Neuronal stem cell (in vitro differentiated cells): ENCODE results near the gene PLAAT4.
"Not testable (repeated sequence)": the region's sequence is repeated elsewhere in the genome, so short reads cannot be mapped to it uniquely, and the experiment has no call there.

Experiments used
- DNase-seq: peaks from one replicate; pipeline ENCODE4 v3.0.0-alpha.2; 2013; ENCODE audit warnings: low spot score
- H2AFZ ChIP-seq: one replicate; pipeline ENCODE4 v1.6.1; 2013; ENCODE audit warnings: mild to moderate bottlenecking, low read length, inconsistent platforms
- H2AK5ac ChIP-seq: 2 replicates; pipeline ENCODE4 v1.6.1; 2013; ENCODE audit warnings: low read depth, mild to moderate bottlenecking, inconsistent platforms, low read length, moderate library complexity, mixed read lengths
- H2BK120ac ChIP-seq: 2 replicates; pipeline ENCODE4 v1.6.1; 2013; ENCODE audit warnings: low read depth, mild to moderate bottlenecking, inconsistent platforms, low read length, moderate library complexity, mixed read lengths
- H2BK12ac ChIP-seq: one replicate; pipeline ENCODE4 v1.6.1; 2013; ENCODE audit warnings: low read length, inconsistent platforms
- H2BK15ac ChIP-seq: 2 replicates; pipeline ENCODE4 v1.6.1; 2013; ENCODE audit warnings: mild to moderate bottlenecking, low read length, inconsistent platforms, mixed read lengths
- H2BK5ac ChIP-seq: one replicate; pipeline ENCODE4 v1.6.1; 2013; ENCODE audit warnings: inconsistent platforms, mild to moderate bottlenecking, low read length, moderate library complexity
- H3K14ac ChIP-seq: one replicate; pipeline ENCODE4 v1.6.1; 2013; ENCODE audit warnings: low read length, inconsistent platforms
- H3K18ac ChIP-seq: 2 replicates; pipeline ENCODE4 v1.6.1; 2013; ENCODE audit warnings: low read length, inconsistent platforms
- H3K23ac ChIP-seq: 2 replicates; pipeline ENCODE4 v1.6.1; 2013; ENCODE audit warnings: low read depth, mild to moderate bottlenecking, mixed read lengths, low read length, inconsistent platforms; ENCODE audit not compliant: poor library complexity
- H3K27ac ChIP-seq: replicated peaks from 3 replicates; pipeline ENCODE4 v1.5.1; 2013; ENCODE audit warnings: low read length, inconsistent platforms
- H3K27me3 ChIP-seq, 3 experiments: 2 replicates each; pipeline ENCODE4 v1.6.1; 2013; ENCODE audit warnings: low read length in 3 of 3, mild to moderate bottlenecking in 2 of 3, inconsistent platforms in 1 of 3, low read depth in 1 of 3, mixed read lengths in 1 of 3, moderate library complexity in 1 of 3; ENCODE audit not compliant: control insufficient read depth in 3 of 3, insufficient read depth in 3 of 3
- H3K36me3 ChIP-seq, 2 donors: replicated peaks in 1 of 2; 2 replicates each; pipeline ENCODE4 v1.6.1; 2013; ENCODE audit warnings: low read length in 2 of 2; ENCODE audit not compliant: control insufficient read depth in 2 of 2, insufficient read depth in 2 of 2
- H3K4ac ChIP-seq: 2 replicates; pipeline ENCODE4 v1.6.1; 2013; ENCODE audit warnings: inconsistent platforms, mild to moderate bottlenecking, low read length, moderate library complexity
- H3K4me1 ChIP-seq, 2 donors: 1 replicate in 1 of 2; 2 replicates in 1 of 2; pipeline ENCODE4 v1.6.1; 2013; ENCODE audit warnings: low read length in 2 of 2, low read depth in 1 of 2; ENCODE audit not compliant: control insufficient read depth in 2 of 2, insufficient read depth in 1 of 2
- H3K4me2 ChIP-seq: one replicate; pipeline ENCODE4 v1.6.1; 2013; ENCODE audit warnings: mild to moderate bottlenecking, low read length, inconsistent platforms; ENCODE audit not compliant: insufficient read depth, poor library complexity, severe bottlenecking
- H3K4me3 ChIP-seq, 2 donors: 2 replicates each; pipeline ENCODE4 v1.5.1; 2013; ENCODE audit warnings: low read length in 2 of 2, mild to moderate bottlenecking in 2 of 2, inconsistent platforms in 1 of 2, moderate library complexity in 1 of 2
- H3K79me1 ChIP-seq: one replicate; pipeline ENCODE4 v1.6.1; 2013; ENCODE audit warnings: low read depth, mild to moderate bottlenecking, inconsistent platforms, low read length, moderate library complexity
- H3K9ac ChIP-seq: one replicate; pipeline ENCODE4 v1.6.1; 2013; ENCODE audit warnings: mild to moderate bottlenecking, low read depth, low read length, inconsistent platforms; ENCODE audit not compliant: poor library complexity
- H3K9me3 ChIP-seq, 2 donors: replicated peaks in 1 of 2; 2 replicates each; pipeline versions ENCODE3 to v1.6.1; 2013; ENCODE audit warnings: low read length in 2 of 2, mild to moderate bottlenecking in 2 of 2, inconsistent platforms in 1 of 2, low read depth in 1 of 2, mixed read lengths in 1 of 2, moderate library complexity in 1 of 2; ENCODE audit not compliant: control insufficient read depth in 2 of 2, insufficient read depth in 1 of 2
- H4K8ac ChIP-seq: one replicate; pipeline ENCODE4 v1.6.1; 2013; ENCODE audit warnings: low read depth, mild to moderate bottlenecking, inconsistent platforms, low read length, moderate library complexity
- H4K91ac ChIP-seq: one replicate; pipeline ENCODE4 v1.6.1; 2013; ENCODE audit warnings: low read length, low read depth, mild to moderate bottlenecking, inconsistent platforms; ENCODE audit not compliant: poor library complexity
- WGBS, 2 donors: extraction: QIAGEN DNeasy Blood & Tissue Kit; methylation state at CpG; one replicate each; pipeline ENCODE4 v1.1.7; 2013; ENCODE audit warnings: missing lambda C conversion rate in 2 of 2, mixed read lengths in 1 of 2; ENCODE audit not compliant: insufficient read length in 2 of 2, insufficient replicate concordance in 1 of 2; ENCODE audit errors: extremely low coverage in 2 of 2; 5-methylcytosine and 5-hydroxymethylcytosine counted together

PLAAT4 gene

DNA sequence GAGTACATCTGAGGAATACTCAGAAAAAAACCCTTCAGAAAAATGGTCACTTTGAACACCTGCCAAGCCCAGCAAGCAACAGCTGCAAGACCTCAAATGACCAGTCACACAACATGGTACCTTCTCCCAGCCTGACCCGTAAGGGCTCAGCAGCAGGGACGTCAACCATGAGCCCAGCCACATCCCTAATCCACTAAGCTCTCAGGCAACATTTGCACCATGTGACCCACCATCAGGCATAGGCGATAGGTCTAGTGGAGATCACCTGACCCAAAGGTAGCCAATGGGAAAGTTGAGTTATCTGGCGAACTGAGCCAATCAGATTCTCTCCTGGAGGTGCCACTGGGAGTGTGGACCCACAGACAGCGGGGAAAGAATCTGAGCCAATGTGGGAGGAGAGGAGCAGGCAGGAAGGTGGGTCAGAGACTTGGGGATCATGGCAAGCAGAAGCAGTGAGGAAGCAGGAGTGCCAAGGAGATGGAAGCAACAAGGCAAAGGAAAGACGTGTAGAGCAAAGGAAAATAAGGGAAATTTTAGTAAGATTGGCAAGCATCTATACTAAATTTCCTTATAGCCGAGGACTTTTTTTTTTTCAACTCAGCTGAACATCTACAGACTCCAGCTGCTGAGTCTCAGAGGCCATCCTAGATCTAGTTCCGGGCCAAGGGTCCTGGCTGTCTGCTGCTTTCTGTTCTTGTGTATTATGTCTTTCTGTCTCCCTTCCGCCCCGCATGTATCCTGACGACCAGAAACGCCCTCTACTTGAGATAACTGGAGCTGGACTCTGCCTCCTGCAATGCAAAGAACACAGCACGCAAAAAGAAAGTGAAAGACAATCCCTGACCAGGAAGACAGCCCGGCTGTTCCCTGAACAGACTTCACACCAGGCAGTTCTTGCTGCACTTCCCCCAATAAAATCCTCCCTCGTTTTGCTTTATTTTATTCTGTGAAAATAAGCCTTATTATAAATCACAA lies 37.6 kb downstream of the PLAAT4 start:
- H2AFZ ChIP-seq, result peak overlapping the region; percentile 75
- no peak overlapping the region for H3K4me3 ChIP-seq
- no peak overlapping the region for H4K91ac ChIP-seq
- no peaks in the 10 kb centered on the region for H3K27me3 ChIP-seq
- H2AK5ac ChIP-seq, result no peak overlapping the region
- H2BK120ac ChIP-seq, result no peak overlapping the region
- no peak overlapping the region for H3K14ac ChIP-seq
- H2BK15ac ChIP-seq, result no peak overlapping the region
- no peak overlapping the region for H3K18ac ChIP-seq
- no peak overlapping the region for H3K4me2 ChIP-seq
- no peak overlapping the region for H2BK5ac ChIP-seq
- no peak for DNase-seq
- no peak overlapping the region for H3K27ac ChIP-seq
- H3K23ac ChIP-seq, result no peak overlapping the region
- H3K9me3 ChIP-seq, result peaks cover 0 to 2% of the 10 kb centered on the region in 2 donors
- H3K9ac ChIP-seq, result no peak overlapping the region
- H3K4me1 ChIP-seq, result peaks cover 6 to 13% of the 10 kb centered on the region in 2 donors
- WGBS, 2 donors, result no CpG with 5 or more reads among the region's 15 CpGs
- no peak overlapping the region for H3K4ac ChIP-seq
- H3K36me3 ChIP-seq, result no peaks in the 10 kb centered on the region
- H4K8ac ChIP-seq, result no peak overlapping the region
- H3K79me1 ChIP-seq, result no peaks in the 10 kb centered on the region
- no peak overlapping the region for H2BK12ac ChIP-seq

DNA sequence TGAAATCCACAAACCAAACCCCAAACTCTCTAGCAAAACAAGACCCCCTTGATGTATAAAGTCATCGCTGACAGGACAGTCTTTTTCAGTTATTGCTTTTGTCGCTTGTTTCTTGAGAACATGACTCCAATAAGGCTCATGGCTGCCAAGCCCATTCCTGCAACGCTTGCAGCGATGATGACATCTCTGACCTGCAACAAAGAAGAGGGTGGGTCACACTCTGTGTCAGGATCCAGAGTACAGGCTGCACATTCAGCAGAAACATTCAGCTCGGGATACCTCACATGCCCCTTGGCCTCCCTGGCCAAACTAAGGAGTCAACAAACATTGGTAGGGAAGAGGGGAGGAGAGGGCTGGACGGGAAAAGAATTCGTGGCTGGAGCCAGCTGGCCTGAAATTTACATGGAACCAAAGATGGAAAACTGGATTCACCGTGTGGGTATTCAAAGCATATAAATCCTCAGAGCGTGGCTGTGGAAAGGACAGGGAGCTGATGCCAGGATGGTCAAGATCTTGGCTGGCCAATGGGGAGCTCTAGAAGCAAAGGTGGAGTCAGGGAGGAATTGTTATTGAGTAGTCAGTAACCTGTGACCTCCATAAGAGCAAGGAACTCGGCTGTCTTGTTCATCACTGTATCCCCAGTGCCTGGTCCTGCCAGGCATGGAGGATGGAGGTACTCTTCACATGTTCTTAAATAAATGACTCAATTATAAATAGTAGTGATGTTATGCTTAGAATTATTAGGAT lies 38.4 kb downstream of the PLAAT4 start:
- peaks cover 6 to 13% of the 10 kb centered on the region in 2 donors for H3K4me1 ChIP-seq
- H3K4ac ChIP-seq, result no peak overlapping the region
- no peak overlapping the region for H2BK120ac ChIP-seq
- DNase-seq, result no peak
- peak overlapping the region; percentile 73 for H3K23ac ChIP-seq
- H2BK15ac ChIP-seq, result no peak overlapping the region
- H4K91ac ChIP-seq, result no peak overlapping the region
- H3K36me3 ChIP-seq, result no peaks in the 10 kb centered on the region
- no peak overlapping the region for H3K4me2 ChIP-seq
- no peak overlapping the region for H4K8ac ChIP-seq
- peak overlapping the region; percentile 75 for H2AFZ ChIP-seq
- H3K18ac ChIP-seq, result peak overlapping the region; percentile 20
- no peak overlapping the region for H3K9ac ChIP-seq
- WGBS, 2 donors, result no CpG with 5 or more reads among the region's 10 CpGs
- no peaks in the 10 kb centered on the region for H3K79me1 ChIP-seq
- no peak overlapping the region for H3K14ac ChIP-seq
- H3K9me3 ChIP-seq, result peaks cover 0 to 2% of the 10 kb centered on the region in 2 donors
- H3K27ac ChIP-seq, result no peak overlapping the region
- no peaks in the 10 kb centered on the region for H3K27me3 ChIP-seq
- peak overlapping the region; percentile 3 for H2AK5ac ChIP-seq
- no peak overlapping the region for H2BK12ac ChIP-seq
- no peak overlapping the region for H2BK5ac ChIP-seq
- H3K4me3 ChIP-seq, result no peak overlapping the region

DNA sequence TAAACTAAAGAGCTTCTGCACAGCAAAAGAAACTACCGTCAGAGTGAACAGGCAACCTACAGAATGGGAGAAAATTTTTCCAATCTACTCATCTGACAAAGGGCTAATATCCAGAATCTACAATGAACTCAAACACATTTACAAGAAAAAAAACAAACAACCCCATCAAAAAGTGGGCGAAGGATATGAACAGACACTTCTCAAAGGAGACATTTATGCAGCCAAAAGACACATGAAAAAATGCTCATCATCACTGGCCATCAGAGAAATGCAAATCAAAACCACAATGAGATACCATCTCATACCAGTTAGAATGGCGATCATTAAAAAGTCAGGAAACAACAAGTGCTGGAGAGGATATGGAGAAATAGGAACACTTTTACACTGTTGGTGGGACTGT lies 42.3 kb downstream of the PLAAT4 start:
- not testable (repeated sequence) for H3K4ac ChIP-seq, H3K9me3 ChIP-seq, H2BK15ac ChIP-seq, H2AFZ ChIP-seq, H3K79me1 ChIP-seq, H2BK120ac ChIP-seq, H3K27me3 ChIP-seq, H2BK5ac ChIP-seq, H3K4me3 ChIP-seq, H3K9ac ChIP-seq, DNase-seq, H3K14ac ChIP-seq, H3K23ac ChIP-seq, H3K27ac ChIP-seq, H3K18ac ChIP-seq, H4K8ac ChIP-seq, H4K91ac ChIP-seq, H2AK5ac ChIP-seq, H3K36me3 ChIP-seq, H3K4me2 ChIP-seq, H2BK12ac ChIP-seq
- WGBS, 2 donors, result no CpG with 5 or more reads among the region's 3 CpGs
- peaks cover 6 to 12% of the 10 kb centered on the region in 2 donors for H3K4me1 ChIP-seq

- not testable (repeated sequence) for H4K8ac ChIP-seq, H3K18ac ChIP-seq, H2BK12ac ChIP-seq, H3K4me1 ChIP-seq, H3K79me1 ChIP-seq, H3K4ac ChIP-seq, H2AFZ ChIP-seq, H4K91ac ChIP-seq, DNase-seq, H2BK15ac ChIP-seq, H3K14ac ChIP-seq, H3K9me3 ChIP-seq, H3K4me3 ChIP-seq, H3K27me3 ChIP-seq, H3K36me3 ChIP-seq, H2BK5ac ChIP-seq, H3K4me2 ChIP-seq, H3K23ac ChIP-seq, H2AK5ac ChIP-seq, H2BK120ac ChIP-seq, H3K27ac ChIP-seq, H3K9ac ChIP-seq
- no CpG with 5 or more reads among the region's 7 CpGs for WGBS, 2 donors
Observed at GRCh38 chr11:63581224-63581623, 44.6 kb downstream of the PLAAT4 start.
